ENCODE data around the gene SF3B2.
A peak's percentile ranks its signal among the peaks of the same experiment; 100 is the strongest.
"Not testable (repeated sequence)": the region's sequence is repeated elsewhere in the genome, so short reads cannot be mapped to it uniquely, and the experiment has no call there.

Gene SF3B2, protein sequence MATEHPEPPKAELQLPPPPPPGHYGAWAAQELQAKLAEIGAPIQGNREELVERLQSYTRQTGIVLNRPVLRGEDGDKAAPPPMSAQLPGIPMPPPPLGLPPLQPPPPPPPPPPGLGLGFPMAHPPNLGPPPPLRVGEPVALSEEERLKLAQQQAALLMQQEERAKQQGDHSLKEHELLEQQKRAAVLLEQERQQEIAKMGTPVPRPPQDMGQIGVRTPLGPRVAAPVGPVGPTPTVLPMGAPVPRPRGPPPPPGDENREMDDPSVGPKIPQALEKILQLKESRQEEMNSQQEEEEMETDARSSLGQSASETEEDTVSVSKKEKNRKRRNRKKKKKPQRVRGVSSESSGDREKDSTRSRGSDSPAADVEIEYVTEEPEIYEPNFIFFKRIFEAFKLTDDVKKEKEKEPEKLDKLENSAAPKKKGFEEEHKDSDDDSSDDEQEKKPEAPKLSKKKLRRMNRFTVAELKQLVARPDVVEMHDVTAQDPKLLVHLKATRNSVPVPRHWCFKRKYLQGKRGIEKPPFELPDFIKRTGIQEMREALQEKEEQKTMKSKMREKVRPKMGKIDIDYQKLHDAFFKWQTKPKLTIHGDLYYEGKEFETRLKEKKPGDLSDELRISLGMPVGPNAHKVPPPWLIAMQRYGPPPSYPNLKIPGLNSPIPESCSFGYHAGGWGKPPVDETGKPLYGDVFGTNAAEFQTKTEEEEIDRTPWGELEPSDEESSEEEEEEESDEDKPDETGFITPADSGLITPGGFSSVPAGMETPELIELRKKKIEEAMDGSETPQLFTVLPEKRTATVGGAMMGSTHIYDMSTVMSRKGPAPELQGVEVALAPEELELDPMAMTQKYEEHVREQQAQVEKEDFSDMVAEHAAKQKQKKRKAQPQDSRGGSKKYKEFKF

DNA sequence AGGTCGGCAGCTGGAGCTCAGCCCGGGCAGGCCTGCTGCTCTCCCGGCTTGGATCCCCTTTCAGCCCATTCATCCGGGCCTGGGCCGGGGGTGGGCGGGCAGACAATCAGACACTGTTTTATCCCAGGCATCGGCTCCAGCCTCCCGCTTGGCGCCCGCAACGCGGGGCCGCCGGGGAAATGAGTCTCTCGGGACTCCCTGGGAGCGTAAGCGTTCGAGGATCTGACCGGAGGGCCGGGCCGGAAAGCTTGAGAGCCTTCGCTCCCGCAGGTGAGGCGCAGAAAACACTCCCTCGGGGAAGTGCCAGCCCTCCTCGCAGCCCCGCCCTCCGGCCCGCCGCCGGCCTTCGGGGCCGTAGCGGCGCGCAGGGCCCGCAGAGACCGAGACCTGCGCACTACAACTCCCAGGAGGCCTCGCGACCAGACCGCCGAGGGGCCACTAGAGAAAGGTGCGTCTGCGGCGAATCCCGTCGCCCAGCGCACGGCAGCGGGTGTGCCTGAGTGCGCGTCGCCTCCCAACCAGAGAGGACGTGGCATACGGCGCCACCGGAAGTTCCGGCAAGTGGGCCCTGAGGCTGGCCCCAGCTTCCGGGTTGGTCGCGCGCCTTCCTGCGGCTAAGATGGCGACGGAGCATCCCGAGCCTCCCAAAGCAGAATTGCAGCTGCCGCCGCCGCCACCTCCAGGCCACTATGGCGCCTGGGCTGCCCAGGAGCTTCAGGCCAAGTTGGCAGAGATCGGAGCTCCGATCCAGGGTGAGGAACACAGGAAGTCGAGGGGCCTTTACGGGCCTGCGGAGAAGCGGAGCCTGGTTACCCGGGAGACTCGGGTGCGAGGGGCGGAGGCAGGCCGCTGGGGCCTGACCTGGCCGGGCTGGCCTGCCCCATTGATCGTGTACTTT, at the start of gene SF3B2:
TSS of gene SF3B2 (plus strand) at position 599 of the 898 bp plus-strand sequence. CDS start at position 620, 21 bp downstream.
- intact Hi-C loops (cut with DNase I) = loop anchor here (1.0 kb wide), 1 partner anchor 50 kb away; the partner anchor contains the start of genes BANF1 and EIF1AD
- DNase-seq = peak; percentile 98 to 100 (median 99)

DNA sequence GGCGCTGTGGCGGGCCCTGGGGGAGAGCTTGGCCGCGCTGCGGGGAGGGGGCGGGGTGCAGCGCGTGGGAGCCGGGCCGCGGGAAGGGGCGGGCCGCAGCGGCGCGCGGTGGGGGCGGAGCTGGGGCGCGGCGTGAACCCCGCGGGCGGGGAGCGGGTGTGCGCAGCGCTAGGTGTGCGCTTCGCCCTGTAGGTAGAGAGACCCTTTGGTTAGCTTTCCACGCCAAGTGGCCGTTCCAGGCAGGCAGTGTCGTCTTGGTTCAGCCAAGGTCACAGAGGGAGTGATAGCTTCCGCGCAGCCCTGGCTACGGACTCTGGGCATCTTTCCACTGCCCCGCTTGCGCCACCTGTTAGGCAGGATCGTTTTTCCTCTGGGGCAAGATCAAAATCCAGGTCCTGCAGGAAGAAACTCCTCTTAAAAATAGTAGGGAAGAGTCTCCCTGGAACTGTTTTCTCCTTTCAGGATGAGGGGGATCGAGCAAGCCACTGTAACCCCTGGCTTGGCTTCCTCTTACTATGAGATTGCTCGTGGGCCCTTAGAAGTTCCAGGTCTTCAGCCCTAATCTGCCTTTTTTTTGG, 49.4 kb upstream of the SF3B2 start:
- DNase-seq = peak in 8 of 42 donors; percentile 23 to 73 (median 38)
- intact Hi-C loops (cut with DNase I) = loop anchor here (1.0 kb wide), 2 partner anchors 41 to 50 kb away; partner anchors contain the start of genes SART1 and SF3B2

DNA sequence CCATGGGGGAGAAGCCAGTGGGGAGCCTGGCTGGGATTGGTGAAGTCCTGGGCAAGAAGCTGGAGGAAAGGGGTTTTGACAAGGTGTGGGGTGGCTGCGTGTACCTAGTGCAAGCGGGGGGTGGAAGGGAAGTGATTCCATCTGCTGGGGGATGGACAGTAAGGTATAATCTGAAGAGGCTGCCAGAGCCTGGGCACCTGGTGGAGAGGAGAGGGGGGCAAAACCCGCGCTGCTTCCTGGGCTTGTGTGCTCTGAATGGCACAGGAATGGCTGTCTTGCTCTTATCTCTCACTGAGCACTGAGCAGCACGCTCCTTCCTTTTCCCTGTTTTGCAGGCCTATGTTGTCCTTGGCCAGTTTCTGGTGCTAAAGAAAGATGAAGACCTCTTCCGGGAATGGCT, 48.9 kb upstream of the SF3B2 start:
- DNase-seq = no peak
- intact Hi-C loops (cut with DNase I) = no loop called here

DNA sequence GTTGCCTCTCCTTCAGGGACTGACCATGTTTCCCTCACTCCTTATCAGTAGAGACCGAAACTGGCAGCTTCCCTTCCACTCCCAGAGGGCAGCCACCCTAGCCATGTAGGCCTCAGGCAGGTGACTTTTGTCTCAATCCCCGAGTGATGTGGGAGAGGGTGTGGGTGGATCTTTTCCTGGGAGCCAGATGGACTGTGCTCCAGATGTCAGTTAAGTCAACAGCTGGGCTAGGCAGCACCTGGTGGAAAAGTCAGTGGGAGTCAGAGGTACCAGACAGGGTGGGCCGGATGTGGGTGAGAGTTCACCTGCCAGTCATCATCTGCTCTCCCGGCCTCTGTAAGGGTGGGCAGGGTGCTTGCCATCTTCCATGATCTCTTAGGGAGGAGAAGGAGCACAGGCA, 48.0 kb upstream of the SF3B2 start:
- DNase-seq = no peak
- intact Hi-C loops (cut with DNase I) = no loop called here

DNA sequence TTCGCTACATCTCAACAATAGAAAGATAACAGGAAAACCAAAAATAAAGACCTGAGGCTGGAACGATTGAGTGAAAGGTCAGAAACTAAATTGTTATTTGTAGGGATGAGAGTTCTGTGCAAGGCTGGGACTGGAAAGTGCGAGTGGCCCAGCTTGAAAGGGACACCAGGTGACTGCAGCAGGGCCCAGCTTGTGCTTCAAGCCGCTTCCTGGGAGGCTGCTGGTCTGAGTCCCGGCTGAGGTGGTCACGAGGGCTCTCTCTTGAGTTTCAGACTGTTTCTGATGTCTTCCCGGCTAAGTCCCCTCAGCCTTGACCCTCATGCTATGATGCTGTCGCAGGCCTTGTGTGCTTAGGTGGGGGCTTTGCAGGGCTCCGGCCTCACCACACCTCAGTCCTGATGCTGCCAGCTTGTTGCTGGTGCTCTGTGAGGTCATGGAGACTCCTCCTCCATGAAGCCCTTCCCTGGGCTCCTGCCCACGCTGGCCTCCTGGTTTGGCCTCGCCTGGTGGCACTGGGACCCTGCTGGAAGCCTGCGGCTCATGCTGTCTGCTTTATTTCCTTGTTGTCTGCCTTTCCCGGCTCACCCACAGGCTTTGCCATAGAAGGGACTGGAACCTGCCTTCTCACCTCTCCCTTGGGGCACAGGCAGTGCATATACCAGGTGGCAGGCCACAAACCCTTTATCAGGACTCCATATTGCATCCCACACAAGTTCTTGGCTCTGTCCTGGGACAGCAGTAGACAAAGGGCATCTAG, 45.9 kb upstream of the SF3B2 start:
- intact Hi-C loops (cut with DNase I) = no loop called here
- DNase-seq = no peak

DNA sequence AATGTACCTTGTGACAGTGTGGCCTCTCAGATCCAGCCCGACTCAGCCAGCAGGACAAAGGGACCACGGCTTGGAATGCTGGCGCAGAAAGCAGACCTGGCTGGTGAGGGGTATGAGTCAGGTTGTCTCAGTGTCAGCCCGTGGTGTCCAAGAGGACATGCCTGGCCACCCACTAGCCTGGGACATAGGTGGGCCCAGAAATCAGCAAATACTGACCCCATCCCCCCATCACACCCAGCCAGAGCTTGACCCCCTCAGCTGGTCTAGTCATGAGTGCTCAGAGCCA, 45.3 kb upstream of the SF3B2 start:
- intact Hi-C loops (cut with DNase I) = no loop called here
- no peak for DNase-seq

DNA sequence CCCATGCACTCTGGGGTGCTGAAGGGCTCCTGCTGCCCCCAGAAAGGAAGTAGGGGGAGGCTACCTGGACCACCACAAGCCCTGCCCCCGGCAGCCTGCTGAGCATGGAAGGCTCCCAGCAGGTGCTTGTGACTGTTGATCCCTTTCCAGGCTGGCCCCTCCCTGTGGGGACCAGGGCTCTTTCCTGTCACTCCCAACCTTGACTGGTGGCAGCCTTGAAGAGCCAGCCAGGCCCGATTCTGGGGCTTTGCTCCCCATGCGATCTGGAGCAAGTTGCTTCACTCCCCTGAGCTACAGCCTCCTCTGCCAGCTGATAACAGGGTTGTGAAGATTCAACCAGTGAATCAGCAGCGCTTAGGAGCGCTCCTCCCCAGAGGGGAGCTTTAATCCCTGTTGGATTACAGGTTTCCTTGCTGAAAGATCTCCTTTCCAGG, 44.9 kb upstream of the SF3B2 start:
- no peak for DNase-seq
- intact Hi-C loops (cut with DNase I) = no loop called here

DNA sequence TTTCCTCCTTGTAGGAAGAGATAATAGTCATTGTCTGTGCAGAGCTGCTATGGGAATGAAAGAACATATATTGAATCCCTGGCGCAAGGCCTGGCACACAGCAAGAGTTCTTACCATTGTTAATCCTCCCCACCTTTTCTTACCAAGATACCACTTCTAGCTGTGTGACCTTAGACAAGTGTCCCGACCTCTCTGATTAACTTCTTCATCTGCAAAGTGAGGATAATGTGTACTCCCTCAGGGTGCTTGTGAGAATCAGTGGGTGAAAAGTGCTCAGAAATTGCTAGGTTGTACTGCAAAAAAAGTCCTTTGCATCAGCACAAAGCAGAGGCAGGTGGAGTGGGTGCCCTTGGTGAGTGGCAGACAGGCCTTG, 44.1 kb upstream of the SF3B2 start:
- intact Hi-C loops (cut with DNase I) = no loop called here
- DNase-seq = no peak

DNA sequence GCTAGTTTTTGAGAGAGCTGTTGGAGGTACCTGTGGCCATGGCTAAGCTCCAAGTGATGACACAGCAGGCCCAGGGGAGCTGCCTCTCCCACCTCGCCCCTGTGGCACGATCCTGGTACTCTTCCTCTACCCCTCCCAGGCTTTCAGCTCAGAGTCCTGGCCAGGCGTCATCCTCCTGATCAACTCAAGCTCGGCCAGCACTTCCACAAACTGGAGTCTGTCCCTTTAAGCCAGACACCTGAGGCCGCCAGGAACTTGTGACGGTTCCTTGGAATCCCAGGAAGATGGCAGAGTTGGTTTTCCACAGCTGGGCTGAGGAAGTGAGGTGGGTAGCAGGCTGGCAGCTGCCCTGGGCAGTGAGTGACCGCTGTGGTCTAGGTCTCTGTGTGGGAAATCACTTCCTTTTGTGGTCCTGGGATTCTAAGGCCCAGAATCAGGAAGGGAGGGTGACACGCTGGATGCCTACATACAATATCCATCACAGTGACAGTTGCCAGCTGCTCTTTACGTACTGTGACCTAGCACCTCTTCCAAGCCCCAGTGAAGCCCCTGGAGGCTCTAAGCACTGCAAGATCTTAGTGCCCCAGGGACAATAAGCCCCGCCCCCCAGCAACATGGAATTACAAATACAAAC, 43.6 kb upstream of the SF3B2 start:
- DNase-seq = no peak
- intact Hi-C loops (cut with DNase I) = no loop called here

DNA sequence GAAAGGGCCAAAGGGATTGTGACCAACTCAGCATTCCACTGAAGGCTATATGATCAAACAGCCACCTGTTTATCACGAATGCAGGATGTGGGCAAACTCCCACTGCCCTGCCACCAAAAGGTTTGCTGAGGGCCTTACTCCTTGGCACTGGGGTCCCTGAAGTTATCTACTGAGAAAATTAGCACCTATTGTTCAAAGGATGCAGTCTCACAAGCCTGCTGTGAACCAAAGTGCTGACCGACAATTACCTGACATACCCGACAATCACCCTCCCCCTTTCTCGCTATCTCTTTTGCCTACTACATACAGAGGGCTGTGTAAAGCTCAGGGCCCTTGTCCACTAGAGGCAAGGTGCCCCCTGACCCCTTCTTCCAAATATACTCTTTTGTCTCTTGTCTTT, 42.1 kb upstream of the SF3B2 start:
- DNase-seq; intact Hi-C loops (cut with DNase I): not testable (repeated sequence)

DNA sequence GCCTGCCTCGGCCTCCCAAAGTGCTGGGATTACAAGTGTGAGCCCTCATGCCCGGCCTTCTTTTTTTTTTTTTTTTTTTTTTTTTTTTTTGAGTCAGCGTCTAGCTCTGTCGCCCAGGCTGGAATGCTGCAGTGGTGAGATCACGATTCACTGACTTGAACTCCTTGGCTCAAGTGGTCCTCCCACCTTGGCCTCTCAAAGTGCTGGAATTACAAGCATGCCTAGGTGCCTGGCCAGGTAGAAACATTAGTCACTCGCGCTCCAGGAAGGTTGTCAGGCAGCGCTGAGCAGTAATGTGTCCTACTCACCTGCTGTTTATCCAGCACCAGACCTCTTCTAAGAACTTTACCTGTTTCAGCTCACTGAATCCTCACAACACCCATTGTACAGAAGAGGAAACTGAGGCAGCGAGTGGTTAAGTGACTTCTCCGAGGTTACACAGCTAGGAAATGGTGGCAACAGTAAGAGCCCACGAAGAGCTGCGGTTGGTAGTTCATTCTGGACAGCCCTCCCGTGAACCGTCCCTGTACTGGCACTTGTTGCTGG, 40.9 kb upstream of the SF3B2 start:
- intact Hi-C loops (cut with DNase I) = no loop called here
- no peak for DNase-seq

DNA sequence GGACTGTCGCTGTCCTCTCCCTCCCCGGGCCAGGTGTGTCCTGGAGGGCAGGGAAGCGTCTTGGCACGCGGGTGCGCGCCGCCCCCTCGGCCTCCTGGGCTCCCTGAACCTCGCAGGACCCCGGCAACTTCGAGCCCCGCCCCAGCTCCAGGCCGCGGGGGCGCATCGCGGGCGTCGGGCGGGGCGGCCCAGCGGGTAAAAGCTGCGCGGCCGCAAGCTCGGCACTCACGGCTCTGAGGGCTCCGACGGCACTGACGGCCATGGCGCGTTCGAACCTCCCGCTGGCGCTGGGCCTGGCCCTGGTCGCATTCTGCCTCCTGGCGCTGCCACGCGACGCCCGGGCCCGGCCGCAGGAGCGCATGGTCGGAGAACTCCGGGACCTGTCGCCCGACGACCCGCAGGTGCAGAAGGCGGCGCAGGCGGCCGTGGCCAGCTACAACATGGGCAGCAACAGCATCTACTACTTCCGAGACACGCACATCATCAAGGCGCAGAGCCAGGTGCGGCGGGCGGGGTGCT, 40.3 kb upstream of the SF3B2 start, which contains the start of gene CST6:
TSS of gene CST6 (plus strand) at position 224 of the 519 bp plus-strand sequence. CDS start at position 261, 37 bp downstream.
- intact Hi-C loops (cut with DNase I) = no loop called here
- DNase-seq = no peak

DNA sequence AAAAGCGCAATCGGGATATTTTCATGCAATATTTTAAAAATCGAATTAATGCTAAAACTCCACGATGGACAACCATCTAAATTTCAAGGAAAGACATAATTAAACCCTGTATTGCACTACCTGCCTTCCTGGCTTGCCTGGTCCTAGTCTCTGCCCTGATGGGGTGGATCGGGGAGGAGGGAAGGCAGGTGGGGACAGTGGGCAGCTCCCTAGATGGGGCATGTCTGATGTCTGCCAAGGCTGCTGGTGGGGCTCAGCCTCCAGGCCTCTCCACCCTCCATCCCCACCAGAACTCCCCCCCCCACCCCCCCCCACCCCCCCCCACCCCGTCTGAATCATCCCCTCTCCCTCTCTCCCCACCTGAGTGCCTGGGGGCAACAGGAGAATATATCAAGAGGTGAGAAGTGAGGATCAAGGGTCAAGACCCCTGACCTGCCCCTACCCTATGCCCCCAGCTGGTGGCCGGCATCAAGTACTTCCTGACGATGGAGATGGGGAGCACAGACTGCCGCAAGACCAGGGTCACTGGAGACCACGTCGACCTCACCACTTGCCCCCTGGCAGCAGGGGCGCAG, 39.7 kb upstream of the SF3B2 start:
- intact Hi-C loops (cut with DNase I) = no loop called here

DNA sequence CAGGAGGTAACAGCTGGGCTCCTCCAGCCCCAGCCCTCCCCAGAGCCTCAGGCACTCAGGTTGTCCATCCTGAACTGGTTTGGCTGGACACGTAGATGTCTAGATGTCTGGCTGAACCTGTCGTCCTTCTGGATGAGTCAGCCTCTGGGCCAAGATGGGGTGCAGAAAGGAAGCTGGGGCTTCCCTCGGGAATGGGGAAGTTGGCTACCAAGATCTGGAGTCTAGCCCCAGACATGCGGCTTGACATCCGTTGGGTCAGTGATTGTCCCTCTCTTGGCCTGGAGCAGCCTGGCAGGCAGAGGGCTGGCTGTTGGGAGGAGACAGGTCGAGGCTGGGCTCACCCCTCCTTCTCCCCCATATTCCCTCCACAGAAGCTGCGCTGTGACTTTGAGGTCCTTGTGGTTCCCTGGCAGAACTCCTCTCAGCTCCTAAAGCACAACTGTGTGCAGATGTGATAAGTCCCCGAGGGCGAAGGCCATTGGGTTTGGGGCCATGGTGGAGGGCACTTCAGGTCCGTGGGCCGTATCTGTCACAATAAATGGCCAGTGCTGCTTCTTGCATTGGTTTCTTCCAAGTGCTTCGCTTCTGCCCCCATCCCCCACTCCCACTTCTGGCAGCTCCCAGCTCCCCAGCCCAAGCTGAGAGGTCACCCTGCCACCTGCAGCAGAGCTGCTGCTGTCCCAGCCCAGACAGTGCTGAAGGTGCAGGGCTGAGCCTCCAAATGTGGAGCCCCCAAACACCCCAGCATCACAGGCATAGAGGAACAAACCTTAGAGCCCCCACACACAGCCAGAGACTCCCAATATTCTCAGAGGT, 39.0 kb upstream of the SF3B2 start:
- intact Hi-C loops (cut with DNase I) = no loop called here

More for the DNA sequence above, 39.7 kb upstream of the SF3B2 start:
- no peak for DNase-seq

DNA sequence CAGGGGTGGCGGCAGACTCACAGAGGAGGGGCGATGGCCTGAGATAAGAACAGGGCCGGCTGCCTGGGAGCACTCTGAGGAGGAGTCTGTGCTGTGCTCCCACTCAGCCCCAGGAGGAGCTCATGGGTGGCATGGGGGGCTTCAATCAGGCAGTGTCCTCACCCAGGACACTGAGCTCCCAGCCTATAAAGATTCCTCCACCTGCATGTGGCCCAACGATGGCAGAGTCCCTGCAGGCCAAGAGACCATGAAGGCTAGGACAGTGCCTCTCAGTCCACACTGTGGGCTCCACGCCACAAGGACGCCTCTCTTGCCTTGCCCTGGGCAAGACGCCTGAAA, 38.4 kb upstream of the SF3B2 start:
- DNase-seq = no peak
- intact Hi-C loops (cut with DNase I) = no loop called here

More for the DNA sequence above, 39.0 kb upstream of the SF3B2 start:
- peak in 1 of 42 donors; percentile 9 for DNase-seq
